Calu3 (cell line): ENCODE measurements around the gene ALCAM. TPM values are rescaled to one million over a fixed set of nuclear protein-coding genes. Genes with fewer than 3 reads are reported as not detected.

ENCODE experiments used
- BruUV-seq: library from RNA; stranded (reverse); fragments of 400-500 nt; replicated peaks from 2 replicates; lab custom pipeline; 2021; lab: Mats Ljungman, UMichigan
- CTCF ChIA-PET: fragments of 300-600 bp; sonication (Branson Sonifier 250); formaldehyde crosslinking; loops from one replicate; lab custom pipeline; 2022; ENCODE audit warnings: antibody characterized with exemption; lab: Charles Lee
- DNase-seq: peaks from one replicate; pipeline ENCODE4 v3.0.0; 2022
- H3K27ac Mint-ChIP-seq: one replicate; pipeline ENCODE4 v1.8.0; 2022; ENCODE audit warnings: mixed read lengths; ENCODE audit not compliant: unreplicated experiment
- H3K27me3 Mint-ChIP-seq: one replicate; pipeline ENCODE4 v1.8.0; 2022; ENCODE audit warnings: mixed read lengths; ENCODE audit not compliant: unreplicated experiment
- H3K36me3 Mint-ChIP-seq: one replicate; pipeline ENCODE4 v1.8.0; 2022; ENCODE audit warnings: mild to moderate bottlenecking, moderate library complexity, mixed read lengths; ENCODE audit not compliant: insufficient read depth, unreplicated experiment
- H3K4me1 Mint-ChIP-seq: one replicate; pipeline ENCODE4 v1.8.0; 2022; ENCODE audit warnings: mild to moderate bottlenecking, low read depth, mixed read lengths; ENCODE audit not compliant: unreplicated experiment
- H3K4me3 Mint-ChIP-seq: one replicate; pipeline ENCODE4 v1.8.0; 2022; ENCODE audit warnings: mild to moderate bottlenecking, low read depth, moderate library complexity, mixed read lengths; ENCODE audit not compliant: unreplicated experiment
- H3K9me3 Mint-ChIP-seq: one replicate; pipeline ENCODE4 v1.8.0; 2022; ENCODE audit warnings: low read depth, mixed read lengths; ENCODE audit not compliant: unreplicated experiment
- CTCF ChIP-seq: fragments of 200-600 bp; IDR thresholded peaks from one replicate; pipeline ENCODE4 v1.8.0; 2022; ENCODE audit warnings: antibody characterized with exemption; ENCODE audit not compliant: unreplicated experiment
- intact Hi-C: fragments of 100-400 bp; cut with micrococcal nuclease; formaldehyde crosslinking; loops from one replicate; pipeline ENCODE4 v1.10.0; 2022; ENCODE audit not compliant: unreplicated experiment
- total RNA-seq: library from RNA; stranded (reverse); gene quantifications from 2 replicates; pipeline ENCODE4 v1.2.3, GENCODE V29; 2022

The ALCAM gene
- total RNA-seq, 1 experiment from 2014 or later, result 166 TPM

GRCh38 chr3:105347625-105348302, 18.9 kb upstream of the ALCAM start:
- Mint-ChIP-seq H3K4me1 (peaks cover 13% of the 10 kb centered on the region), H3K27ac (no peak overlapping the region), H3K9me3 (no peaks in the 10 kb centered on the region), H3K36me3 (no peaks in the 10 kb centered on the region), H3K4me3 (no peak overlapping the region), H3K27me3 (no peaks in the 10 kb centered on the region)
- CTCF ChIA-PET, result no interaction called here
- intact Hi-C loops, result no loop called here
- DNase-seq, result no peak
- TF ChIP-seq CTCF, result no peak
- no TSS peak for BruUV-seq

- intact Hi-C loops, result no loop called here
- H3K9me3 Mint-ChIP-seq, result no peaks in the 10 kb centered on the region
- no peak overlapping the region for H3K27ac Mint-ChIP-seq
- no peak for DNase-seq
- H3K36me3 Mint-ChIP-seq, result no peaks in the 10 kb centered on the region
- H3K4me1 Mint-ChIP-seq, result peaks cover 17% of the 10 kb centered on the region
- no peak for TF ChIP-seq CTCF
- H3K27me3 Mint-ChIP-seq, result no peaks in the 10 kb centered on the region
- H3K4me3 Mint-ChIP-seq, result no peak overlapping the region
- CTCF ChIA-PET, result no interaction called here
- BruUV-seq, result no TSS peak
Observed at GRCh38 chr3:105348307-105348706, 18.4 kb upstream of the ALCAM start.

GRCh38 chr3:105349684-105350387, 16.9 kb upstream of the ALCAM start:
- CTCF ChIA-PET, result no interaction called here
- H3K9me3 Mint-ChIP-seq, result no peaks in the 10 kb centered on the region
- peaks cover 29% of the 10 kb centered on the region for H3K4me1 Mint-ChIP-seq
- H3K27me3 Mint-ChIP-seq, result no peaks in the 10 kb centered on the region
- no peak overlapping the region for H3K27ac Mint-ChIP-seq
- no peaks in the 10 kb centered on the region for H3K36me3 Mint-ChIP-seq
- no TSS peak for BruUV-seq
- DNase-seq, result no peak
- intact Hi-C loops, result no loop called here
- no peak for TF ChIP-seq CTCF
- H3K4me3 Mint-ChIP-seq, result no peak overlapping the region

- CTCF ChIA-PET, result no interaction called here
Observed at GRCh38 chr3:105351821-105352220, 14.9 kb upstream of the ALCAM start.

More at GRCh38 chr3:105351821-105352220, 14.9 kb upstream of the ALCAM start:
- H3K27ac Mint-ChIP-seq, result no peak overlapping the region
- no peak overlapping the region for H3K4me3 Mint-ChIP-seq
- H3K27me3 Mint-ChIP-seq, result no peaks in the 10 kb centered on the region
- DNase-seq, result no peak
- intact Hi-C loops, result no loop called here
- TF ChIP-seq CTCF, result no peak
- no peaks in the 10 kb centered on the region for H3K36me3 Mint-ChIP-seq
- H3K4me1 Mint-ChIP-seq, result peaks cover 36% of the 10 kb centered on the region
- no peaks in the 10 kb centered on the region for H3K9me3 Mint-ChIP-seq
- BruUV-seq, result no TSS peak
